GM13976 (cell line): ENCODE measurements around the gene EEF2.

ENCODE experiments used
- DNase-seq: peaks from one replicate; pipeline ENCODE4 v3.0.0; 2012; ENCODE audit warnings: low spot score
- CTCF ChIP-seq: IDR thresholded peaks from 2 replicates; pipeline ENCODE4 v1.5.1; 2012; ENCODE audit warnings: borderline replicate concordance, mild to moderate bottlenecking; ENCODE audit not compliant: insufficient read depth; ENCODE audit errors: extremely low read depth, missing control alignments, control extremely low read depth
- in situ Hi-C: fragments of 300-500 bp; cut with MboI; formaldehyde crosslinking; loops from one replicate; pipeline ENCODE4 v1.12.0; 2022; ENCODE audit warnings: low sequenced_read_pairs, mixed read lengths, inconsistent platforms; ENCODE audit not compliant: unreplicated experiment

Gene EEF2

GRCh38 chr19:3932931-3933810 lies 52.1 kb downstream of the EEF2 start, which contains the start of gene NMRK2:
Gene NMRK2, plus strand, starts transcription at chr19:3933069. Its CDS starts 603 bp downstream, at chr19:3933672.
- in situ Hi-C loops: no loop called here
- no peak for DNase-seq

GRCh38 chr19:3931041-3931440 lies 54.2 kb downstream of the EEF2 start:
- no peak for TF ChIP-seq CTCF
- in situ Hi-C loops: no loop called here
- no peak for DNase-seq

More at GRCh38 chr19:3932931-3933810, 52.1 kb downstream of the EEF2 start, which contains the start of gene NMRK2:
- TF ChIP-seq CTCF: no peak
